Caco-2 (cell line): ENCODE results near the gene INPP5D. TPM values are rescaled to one million over a fixed set of nuclear protein-coding genes. Genes with fewer than 3 reads are reported as not detected.

Experiments
- BruUV-seq: library from RNA; stranded (reverse); fragments of 400-500 nt; replicated peaks from 2 replicates; lab custom pipeline; 2021; lab: Mats Ljungman, UMichigan
- CTCF ChIA-PET: fragments of 300-600 bp; sonication (Branson Sonifier 250); formaldehyde crosslinking; loops from one replicate; lab custom pipeline; 2022; ENCODE audit warnings: antibody characterized with exemption; lab: Charles Lee
- POLR2A ChIA-PET: fragments of 300-600 bp; sonication (Branson Sonifier 250); formaldehyde crosslinking; loops from one replicate; lab custom pipeline; 2022; ENCODE audit warnings: antibody characterized with exemption; lab: Charles Lee
- DNase-seq, 2 experiments: peaks; one replicate each; pipeline versions ENCODE4 v3.0.0 to v3.0.0-alpha.2; 2020 to 2022
- H3K27me3 ChIP-seq: replicated peaks from 2 replicates; pipeline ENCODE4 v1.6.0; 2011; ENCODE audit warnings: low read length; ENCODE audit not compliant: control insufficient read depth, insufficient read depth
- H3K36me3 ChIP-seq: 2 replicates; pipeline ENCODE4 v1.5.1; 2011; ENCODE audit warnings: low read length; ENCODE audit not compliant: control insufficient read depth, insufficient read depth
- H3K4me1 ChIP-seq: fragments of 250-450 bp; sonication (Bioruptor Pico); 2 replicates; pipeline ENCODE4 v1.5.1; 2020; ENCODE audit warnings: mild to moderate bottlenecking
- H3K4me3 ChIP-seq: 2 replicates; pipeline ENCODE4 v1.5.1; 2011; ENCODE audit warnings: low read depth, mild to moderate bottlenecking, control low read depth, low read length
- H3K9me3 ChIP-seq: fragments of 250-450 bp; sonication (Bioruptor Pico); 2 replicates; pipeline ENCODE4 v1.5.1; 2020; ENCODE audit warnings: mild to moderate bottlenecking, moderate library complexity
- H3K27ac Mint-ChIP-seq: one replicate; pipeline ENCODE4 v1.8.0; 2022; ENCODE audit warnings: mixed read lengths; ENCODE audit not compliant: unreplicated experiment
- H3K27me3 Mint-ChIP-seq: one replicate; pipeline ENCODE4 v1.8.0; 2022; ENCODE audit warnings: mixed read lengths; ENCODE audit not compliant: insufficient read depth, unreplicated experiment
- H3K36me3 Mint-ChIP-seq: one replicate; pipeline ENCODE4 v1.8.0; 2022; ENCODE audit warnings: mild to moderate bottlenecking, mixed read lengths; ENCODE audit not compliant: insufficient read depth, unreplicated experiment
- H3K4me1 Mint-ChIP-seq: one replicate; pipeline ENCODE4 v1.8.0; 2022; ENCODE audit warnings: low read depth, mixed read lengths; ENCODE audit not compliant: unreplicated experiment
- H3K4me3 Mint-ChIP-seq: one replicate; pipeline ENCODE4 v1.8.0; 2022; ENCODE audit warnings: mild to moderate bottlenecking, moderate library complexity, mixed read lengths; ENCODE audit not compliant: unreplicated experiment
- H3K9me3 Mint-ChIP-seq: one replicate; pipeline ENCODE4 v1.8.0; 2022; ENCODE audit warnings: mixed read lengths; ENCODE audit not compliant: unreplicated experiment
- CTCF ChIP-seq, 2 experiments: fragments of 200-600 bp in 1 of 2; IDR thresholded peaks; 1 replicate in 1 of 2; 2 replicates in 1 of 2; pipeline versions ENCODE4 v1.5.1 to v1.8.0; 2011 to 2022; ENCODE audit warnings: antibody characterized with exemption in 1 of 2, control low read depth in 1 of 2, inconsistent platforms in 1 of 2, low read depth in 1 of 2, low read length in 1 of 2, mild to moderate bottlenecking in 1 of 2, moderate library complexity in 1 of 2; ENCODE audit not compliant: insufficient read depth in 1 of 2, severe bottlenecking in 1 of 2, unreplicated experiment in 1 of 2
- intact Hi-C: fragments of 100-400 bp; cut with micrococcal nuclease; formaldehyde crosslinking; loops from one replicate; pipeline ENCODE4 v1.10.0; 2022; ENCODE audit not compliant: unreplicated experiment
- total RNA-seq: library from RNA; stranded (reverse); gene quantifications from 2 replicates; pipeline ENCODE4 v1.2.3, GENCODE V29; 2022

The INPP5D gene
- total RNA-seq, 1 experiment from 2014 or later, result not detected

GRCh38 chr2:233234996-233235395 is 174.9 kb downstream of the INPP5D start:
- no TSS peak for BruUV-seq
- Mint-ChIP-seq H3K27ac (no peak overlapping the region), H3K27me3 (peaks cover 3% of the 10 kb centered on the region), H3K36me3 (no peaks in the 10 kb centered on the region), H3K4me1 (no peaks in the 10 kb centered on the region), H3K9me3 (no peaks in the 10 kb centered on the region), H3K4me3 (no peak overlapping the region)
- H3K9me3 ChIP-seq, result no peaks in the 10 kb centered on the region
- no peak for DNase-seq
- no peaks in the 10 kb centered on the region for H3K27me3 ChIP-seq
- no peaks in the 10 kb centered on the region for H3K4me1 ChIP-seq
- ChIA-PET POLR2A (no interaction called here), CTCF (no interaction called here)
- no peak overlapping the region for H3K4me3 ChIP-seq
- intact Hi-C loops, result no loop called here
- no peak for TF ChIP-seq CTCF (IDR thresholded peaks at IDR 0.05; ENCODE audit: insufficient read depth in 1 of 2, low read depth in 1 of 2, low read length in 1 of 2, severe bottlenecking in 1 of 2, unreplicated experiment in 1 of 2)
- H3K36me3 ChIP-seq, result no peaks in the 10 kb centered on the region

DNA sequence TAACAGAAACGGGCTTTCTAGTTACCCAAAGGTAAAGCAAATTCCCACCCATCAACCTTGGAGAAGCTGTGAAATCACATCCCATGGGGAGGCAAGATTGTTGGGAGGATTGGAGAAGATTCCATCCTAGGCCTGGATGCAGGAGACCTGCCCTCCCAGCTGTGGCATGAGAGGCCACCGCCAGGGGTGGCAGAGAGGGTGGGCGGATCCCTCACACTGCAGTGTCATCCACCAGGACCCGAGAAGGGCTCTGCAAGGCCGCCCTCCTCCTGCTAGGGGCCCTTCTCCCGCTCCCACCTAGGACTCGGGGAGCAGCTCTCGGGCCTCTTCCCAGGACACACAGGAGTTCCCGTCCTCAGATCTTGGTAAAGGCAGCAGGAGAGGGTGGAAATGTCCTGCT is 175.8 kb downstream of the INPP5D start:
- no peaks in the 10 kb centered on the region for H3K36me3 Mint-ChIP-seq
- Histone ChIP-seq H3K9me3 (no peaks in the 10 kb centered on the region), H3K4me1 (no peaks in the 10 kb centered on the region), H3K27me3 (no peaks in the 10 kb centered on the region), H3K4me3 (no peak overlapping the region), H3K36me3 (no peaks in the 10 kb centered on the region)
- BruUV-seq, result no TSS peak
- intact Hi-C loops, result no loop called here
- no peak overlapping the region for H3K4me3 Mint-ChIP-seq
- H3K27ac Mint-ChIP-seq, result no peak overlapping the region
- DNase-seq, result no peak
- TF ChIP-seq CTCF (IDR thresholded peaks at IDR 0.05; ENCODE audit: insufficient read depth in 1 of 2, low read depth in 1 of 2, low read length in 1 of 2, severe bottlenecking in 1 of 2, unreplicated experiment in 1 of 2), result no peak
- POLR2A ChIA-PET, result no interaction called here
- CTCF ChIA-PET, result no interaction called here
- H3K27me3 Mint-ChIP-seq, result peaks cover 3% of the 10 kb centered on the region
- no peaks in the 10 kb centered on the region for H3K4me1 Mint-ChIP-seq
- H3K9me3 Mint-ChIP-seq, result no peaks in the 10 kb centered on the region

DNA sequence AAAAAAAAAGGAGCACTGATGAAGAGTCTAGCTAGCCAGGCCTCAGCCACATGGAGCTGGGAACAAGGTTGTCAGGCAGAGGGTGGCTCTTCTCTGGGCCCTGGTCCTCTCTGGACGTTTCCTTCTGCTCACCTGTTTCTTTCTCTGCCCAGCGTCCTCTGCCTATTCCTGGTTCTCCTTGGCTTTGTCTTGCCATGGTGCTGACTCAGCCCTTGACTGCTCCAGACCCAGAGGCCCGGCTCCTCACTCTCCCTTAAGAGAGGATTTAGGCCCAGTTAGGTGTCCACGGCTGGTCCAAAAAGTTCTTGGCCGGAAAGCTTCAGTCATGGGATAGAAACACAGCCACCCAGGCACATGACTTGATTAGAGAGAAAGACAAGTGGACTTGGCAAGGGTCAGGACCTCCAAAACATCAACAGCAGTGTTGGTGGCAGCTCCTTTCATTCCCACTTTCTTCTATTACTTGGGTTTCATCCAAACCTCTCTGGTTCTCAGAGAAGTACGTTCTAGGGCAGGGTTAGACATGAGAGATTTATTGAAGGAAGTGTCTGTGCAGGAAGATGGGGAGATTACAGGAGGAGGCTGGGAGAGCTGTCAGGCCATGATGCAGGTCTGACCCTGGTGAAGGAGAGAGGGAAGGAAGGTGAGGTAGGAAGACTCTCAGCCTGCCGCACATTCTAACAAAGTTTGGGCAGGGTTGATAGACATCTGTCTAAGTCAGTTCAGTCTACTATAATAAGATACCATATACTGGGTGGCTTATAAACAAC is 176.9 kb downstream of the INPP5D start:
- POLR2A ChIA-PET, result no interaction called here
- DNase-seq, result no peak
- intact Hi-C loops, result no loop called here
- no peaks in the 10 kb centered on the region for H3K36me3 ChIP-seq
- H3K4me1 ChIP-seq, result no peaks in the 10 kb centered on the region
- Mint-ChIP-seq H3K4me1 (no peaks in the 10 kb centered on the region), H3K9me3 (no peaks in the 10 kb centered on the region), H3K36me3 (no peaks in the 10 kb centered on the region), H3K27ac (no peak overlapping the region), H3K27me3 (peaks cover 3% of the 10 kb centered on the region), H3K4me3 (no peak overlapping the region)
- H3K4me3 ChIP-seq, result no peak overlapping the region
- no peaks in the 10 kb centered on the region for H3K9me3 ChIP-seq
- no peaks in the 10 kb centered on the region for H3K27me3 ChIP-seq
- BruUV-seq, result no TSS peak
- no peak for TF ChIP-seq CTCF (IDR thresholded peaks at IDR 0.05; ENCODE audit: insufficient read depth in 1 of 2, low read depth in 1 of 2, low read length in 1 of 2, severe bottlenecking in 1 of 2, unreplicated experiment in 1 of 2)
- CTCF ChIA-PET, result no interaction called here
